HFFc6 (cell line): ENCODE measurements around the gene PUS10. TPM values are rescaled to one million over a fixed set of nuclear protein-coding genes. Genes with fewer than 3 reads are reported as not detected.

Source experiments
- DNase-seq: peaks from one replicate; pipeline ENCODE4 v3.0.0-alpha.2; 2018
- H3K27ac Mint-ChIP-seq: 2 replicates; pipeline ENCODE4 v1.8.0; 2020; ENCODE audit warnings: mild to moderate bottlenecking, mixed read lengths
- H3K27me3 Mint-ChIP-seq: 2 replicates; pipeline ENCODE4 v1.8.0; 2021; ENCODE audit warnings: mild to moderate bottlenecking, moderate library complexity, mixed read lengths; ENCODE audit not compliant: insufficient read depth
- H3K36me3 Mint-ChIP-seq: 2 replicates; pipeline ENCODE4 v1.8.0; 2021; ENCODE audit warnings: low read depth, mixed read lengths
- H3K4me1 Mint-ChIP-seq: 2 replicates; pipeline ENCODE4 v1.8.0; 2020; ENCODE audit warnings: low read depth, mixed read lengths
- H3K4me3 Mint-ChIP-seq: 2 replicates; pipeline ENCODE4 v1.8.0; 2020; ENCODE audit warnings: mild to moderate bottlenecking, moderate library complexity, mixed read lengths
- H3K9me3 Mint-ChIP-seq: 2 replicates; pipeline ENCODE4 v1.8.0; 2020; ENCODE audit warnings: mild to moderate bottlenecking, mixed read lengths
- total RNA-seq, 6 experiments: library from RNA; stranded (reverse); fragmentation: NEBNext Ultra II Directional; extraction: Animal tissue kit (Norgen Biotek cat#: 25700); gene quantifications; 2 replicates in 1 of 6; 3 replicates in 5 of 6; pipeline ENCODE4 v1.2.3, GENCODE V29; 2021
- TF ChIP-seq, protein P1 (sequence below): fragments of 200-600 bp; sonication (generic); IDR thresholded peaks from 2 replicates; pipeline ENCODE4 v1.5.0; 2021; ENCODE audit warnings: antibody characterized with exemption, mild to moderate bottlenecking

The PUS10 gene
- total RNA-seq, 6 experiments from 2014 or later, result 4.2 to 6.1 (median 5.3) TPM

GRCh38 chr2:60959501-60959900, 58.6 kb downstream of the PUS10 start:
- H3K27me3 Mint-ChIP-seq, result no peaks in the 10 kb centered on the region
- TF ChIP-seq, protein P1, sequence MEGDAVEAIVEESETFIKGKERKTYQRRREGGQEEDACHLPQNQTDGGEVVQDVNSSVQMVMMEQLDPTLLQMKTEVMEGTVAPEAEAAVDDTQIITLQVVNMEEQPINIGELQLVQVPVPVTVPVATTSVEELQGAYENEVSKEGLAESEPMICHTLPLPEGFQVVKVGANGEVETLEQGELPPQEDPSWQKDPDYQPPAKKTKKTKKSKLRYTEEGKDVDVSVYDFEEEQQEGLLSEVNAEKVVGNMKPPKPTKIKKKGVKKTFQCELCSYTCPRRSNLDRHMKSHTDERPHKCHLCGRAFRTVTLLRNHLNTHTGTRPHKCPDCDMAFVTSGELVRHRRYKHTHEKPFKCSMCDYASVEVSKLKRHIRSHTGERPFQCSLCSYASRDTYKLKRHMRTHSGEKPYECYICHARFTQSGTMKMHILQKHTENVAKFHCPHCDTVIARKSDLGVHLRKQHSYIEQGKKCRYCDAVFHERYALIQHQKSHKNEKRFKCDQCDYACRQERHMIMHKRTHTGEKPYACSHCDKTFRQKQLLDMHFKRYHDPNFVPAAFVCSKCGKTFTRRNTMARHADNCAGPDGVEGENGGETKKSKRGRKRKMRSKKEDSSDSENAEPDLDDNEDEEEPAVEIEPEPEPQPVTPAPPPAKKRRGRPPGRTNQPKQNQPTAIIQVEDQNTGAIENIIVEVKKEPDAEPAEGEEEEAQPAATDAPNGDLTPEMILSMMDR, result no peak
- peak overlapping the region; percentile 90; the same call in 1 of the 2 replicates for H3K27ac Mint-ChIP-seq
- no peak overlapping the region for H3K4me3 Mint-ChIP-seq
- DNase-seq, result no peak
- H3K4me1 Mint-ChIP-seq, result peaks cover 48% of the 10 kb centered on the region
- peaks cover 12% of the 10 kb centered on the region for H3K36me3 Mint-ChIP-seq
- H3K9me3 Mint-ChIP-seq, result no peaks in the 10 kb centered on the region

GRCh38 chr2:60958800-60959199, 59.3 kb downstream of the PUS10 start:
- TF ChIP-seq, protein P1, result no peak
- peak overlapping the region; percentile 5; the same call in 1 of the 2 replicates for H3K4me3 Mint-ChIP-seq
- no peaks in the 10 kb centered on the region for H3K9me3 Mint-ChIP-seq
- no peaks in the 10 kb centered on the region for H3K27me3 Mint-ChIP-seq
- H3K4me1 Mint-ChIP-seq, result peaks cover 45% of the 10 kb centered on the region
- peak overlapping the region; percentile 90 for H3K27ac Mint-ChIP-seq
- DNase-seq, result peak; percentile 67
- H3K36me3 Mint-ChIP-seq, result peaks cover 17% of the 10 kb centered on the region

DNA sequence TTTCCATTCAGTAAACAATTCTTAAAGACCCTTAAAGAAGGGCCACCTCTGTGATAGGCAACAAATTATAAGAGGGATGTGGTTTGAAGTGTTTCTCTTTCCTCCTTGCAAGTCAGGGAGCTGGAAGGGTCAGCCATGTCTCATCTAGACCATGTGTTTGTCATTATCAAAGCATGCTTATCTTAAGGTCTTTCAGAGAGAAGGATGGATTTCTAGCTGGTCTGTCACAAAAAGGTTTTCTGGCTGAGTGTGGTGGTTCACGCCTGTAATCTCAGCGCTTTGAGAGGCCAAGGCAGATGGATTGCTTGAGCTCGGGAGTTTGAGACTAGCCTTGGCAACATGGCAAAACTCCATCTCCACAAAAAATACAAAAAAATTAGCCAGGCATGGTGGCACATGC, 59.7 kb downstream of the PUS10 start:
- TF ChIP-seq, protein P1, result no peak
- peak; percentile 39 for DNase-seq
- Mint-ChIP-seq H3K4me3 (peak overlapping the region; percentile 5; the same call in 1 of the 2 replicates), H3K4me1 (peaks cover 45% of the 10 kb centered on the region), H3K9me3 (no peaks in the 10 kb centered on the region), H3K27ac (peak overlapping the region; percentile 90), H3K27me3 (no peaks in the 10 kb centered on the region), H3K36me3 (peaks cover 18% of the 10 kb centered on the region)

- no peaks in the 10 kb centered on the region for H3K9me3 Mint-ChIP-seq
- no peak overlapping the region for H3K4me3 Mint-ChIP-seq
- H3K27ac Mint-ChIP-seq, result no peak overlapping the region
- H3K36me3 Mint-ChIP-seq, result peaks cover 18% of the 10 kb centered on the region
- H3K4me1 Mint-ChIP-seq, result peaks cover 39% of the 10 kb centered on the region
- no peak for DNase-seq
- H3K27me3 Mint-ChIP-seq, result no peaks in the 10 kb centered on the region
- TF ChIP-seq, protein P1, result no peak
These were observed 60.4 kb downstream of the PUS10 start for GRCh38 chr2:60957643-60958042.

- Mint-ChIP-seq H3K4me3 (no peak overlapping the region), H3K27me3 (no peaks in the 10 kb centered on the region), H3K27ac (no peak overlapping the region), H3K36me3 (peaks cover 18% of the 10 kb centered on the region), H3K4me1 (peaks cover 38% of the 10 kb centered on the region), H3K9me3 (no peaks in the 10 kb centered on the region)
- TF ChIP-seq, protein P1, result no peak
- no peak for DNase-seq
These were observed 60.8 kb downstream of the PUS10 start for GRCh38 chr2:60957224-60957623.

DNA sequence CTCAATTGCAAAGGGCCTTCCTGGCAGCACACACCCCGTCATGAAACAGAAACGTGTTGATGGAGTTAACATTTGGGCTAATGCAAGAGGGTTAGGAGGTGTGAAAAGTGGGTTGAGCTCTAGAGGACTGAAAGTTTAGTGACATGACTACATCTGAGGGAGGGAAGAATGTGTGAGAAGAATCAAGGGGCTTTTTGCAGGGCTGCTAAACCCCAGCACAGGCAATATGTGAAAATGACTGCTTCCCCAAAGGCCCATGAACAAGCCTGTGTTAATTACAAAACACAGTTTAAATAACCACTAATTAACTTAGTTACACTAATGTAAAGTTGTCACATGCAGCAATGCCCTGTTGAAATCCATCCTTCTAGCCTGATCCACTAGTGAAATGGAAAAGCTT, 63.9 kb downstream of the PUS10 start:
- Mint-ChIP-seq H3K27ac (no peak overlapping the region), H3K9me3 (no peaks in the 10 kb centered on the region), H3K4me1 (peaks cover 26% of the 10 kb centered on the region), H3K36me3 (peaks cover 16% of the 10 kb centered on the region), H3K4me3 (no peak overlapping the region), H3K27me3 (no peaks in the 10 kb centered on the region)
- TF ChIP-seq, protein P1, result no peak
- no peak for DNase-seq
